AG04449 (cell line): ENCODE results near the gene LCN10.
"Not testable (repeated sequence)": the region's sequence is repeated elsewhere in the genome, so short reads cannot be mapped to it uniquely, and the experiment has no call there.

Experiments used
- CTCF ChIA-PET: fragments of 350-600 bp; formaldehyde crosslinking; extraction: SDS; loops from one replicate; lab custom pipeline; 2021; ENCODE audit warnings: antibody characterized with exemption; lab: Yijun Ruan, JAX
- POLR2A ChIA-PET: fragments of 400-600, 350-600 bp; formaldehyde crosslinking; extraction: SDS; loops from one replicate; lab custom pipeline; 2020; ENCODE audit warnings: antibody characterized with exemption, inconsistent platforms; lab: Yijun Ruan, JAX
- DNase-seq: peaks from one replicate; pipeline ENCODE4 v3.0.0-alpha.2; 2010; ENCODE audit warnings: low read depth, low spot score
- H3K4me3 ChIP-seq: 2 replicates; pipeline ENCODE4 v1.5.1; 2011; ENCODE audit warnings: low read depth, mild to moderate bottlenecking, control low read depth, low read length
- CTCF ChIP-seq: IDR thresholded peaks from one replicate; pipeline ENCODE4 v1.5.1; 2011; ENCODE audit warnings: mild to moderate bottlenecking, moderate library complexity, low read length, control low read depth, inconsistent platforms; ENCODE audit not compliant: insufficient read depth; ENCODE audit errors: missing control alignments

The LCN10 gene

GRCh38 chr9:136787690-136788400, 45.1 kb upstream of the LCN10 start:
- no peak for DNase-seq
- ChIA-PET POLR2A (no interaction called here), CTCF (interaction anchor here (0.7 to 7.0 kb wide), 28 partner anchors 11 to 449 kb away, joined by 3 to 101 read pairs (median 5); partner anchors contain the start of genes ABCA2, C8G, FUT7 and LCN15)
- TF ChIP-seq CTCF: peak; percentile 73
- H3K4me3 ChIP-seq: no peak overlapping the region

- POLR2A ChIA-PET: not testable (repeated sequence)
- CTCF ChIA-PET: interaction anchor here (1.0 to 7.0 kb wide), 19 partner anchors 10 to 450 kb away, joined by 3 to 101 read pairs (median 7); partner anchors contain the start of genes ABCA2, AJM1, FUT7 and LCN15
These were observed 44.2 kb upstream of the LCN10 start for GRCh38 chr9:136786983-136787382.

GRCh38 chr9:136786451-136786850, 43.7 kb upstream of the LCN10 start:
- ChIA-PET POLR2A (no interaction called here), CTCF (interaction anchor here (1.0 to 7.0 kb wide), 16 partner anchors 9 to 450 kb away, joined by 3 to 101 read pairs (median 8); partner anchors contain the start of genes ABCA2, AJM1, FUT7 and LCN15)
- TF ChIP-seq CTCF: no peak
- no peak overlapping the region for H3K4me3 ChIP-seq
- DNase-seq: no peak

More at GRCh38 chr9:136786983-136787382, 44.2 kb upstream of the LCN10 start:
- not testable (repeated sequence) for DNase-seq, H3K4me3 ChIP-seq

GRCh38 chr9:136785565-136786355, 43.0 kb upstream of the LCN10 start:
- H3K4me3 ChIP-seq, POLR2A ChIA-PET, DNase-seq: not testable (repeated sequence)
- CTCF ChIA-PET: interaction anchor here (0.9 to 7.0 kb wide), 11 partner anchors 9 to 303 kb away, joined by 3 to 101 read pairs (median 12); partner anchors contain the start of genes ABCA2, AJM1, FUT7 and SAPCD2

- ChIA-PET CTCF (interaction anchor here (1.4 to 7.0 kb wide), 5 partner anchors 8 to 280 kb away, joined by 9 to 101 read pairs (median 60); no protein-coding TSS in a partner anchor), POLR2A (no interaction called here)
- H3K4me3 ChIP-seq: no peak overlapping the region
- DNase-seq: no peak
- no peak for TF ChIP-seq CTCF
These were observed 42.2 kb upstream of the LCN10 start for GRCh38 chr9:136784997-136785361.

GRCh38 chr9:136784249-136784996, 41.7 kb upstream of the LCN10 start:
- no peak for DNase-seq
- POLR2A ChIA-PET: no interaction called here
- CTCF ChIA-PET: interaction anchor here (0.8 to 7.0 kb wide), 5 partner anchors 7 to 281 kb away, joined by 3 to 101 read pairs (median 60); no protein-coding TSS in a partner anchor
- no peak for TF ChIP-seq CTCF
- H3K4me3 ChIP-seq: no peak overlapping the region
